Coronary artery (tissue), 2 donors: ENCODE data around the gene TRDMT1.

ENCODE experiments used
- DNase-seq: peaks from one replicate; pipeline ENCODE4 v3.0.0-alpha.2; 2017; ENCODE audit warnings: low spot score
- H3K27ac ChIP-seq, 2 donors: fragments of 200-600 bp; sonication (generic); one replicate each; pipeline ENCODE4 v1.5.1; 2016 to 2019
- H3K4me3 ChIP-seq: fragments of 200-600 bp; sonication (generic); 2 replicates; pipeline ENCODE4 v1.5.1; 2016; ENCODE audit warnings: mild to moderate bottlenecking, moderate library complexity
- CTCF ChIP-seq: fragments of 200-600 bp; sonication (generic); IDR thresholded peaks from one replicate; pipeline ENCODE4 v1.5.1; 2019; ENCODE audit warnings: antibody characterized with exemption

The TRDMT1 gene

GRCh38 chr10:17166699-17167098 is 34.8 kb downstream of the TRDMT1 start:
- no peak for TF ChIP-seq CTCF
- H3K4me3 ChIP-seq: no peak overlapping the region
- DNase-seq: no peak
- H3K27ac ChIP-seq: no peak overlapping the region

GRCh38 chr10:17162828-17163227 is 38.6 kb downstream of the TRDMT1 start:
- Histone ChIP-seq H3K27ac (no peak overlapping the region), H3K4me3 (no peak overlapping the region)
- DNase-seq: no peak
- no peak for TF ChIP-seq CTCF

- Histone ChIP-seq H3K4me3 (no peak overlapping the region), H3K27ac (peak overlapping the region in 1 of 2 donors; percentile 31)
- TF ChIP-seq CTCF: no peak
- DNase-seq: no peak
Observed at GRCh38 chr10:17161775-17162174, 39.7 kb downstream of the TRDMT1 start.

- TF ChIP-seq CTCF: no peak
- DNase-seq: no peak
- H3K27ac ChIP-seq: no peak overlapping the region
- H3K4me3 ChIP-seq: no peak overlapping the region
Observed at GRCh38 chr10:17157024-17157423, 44.4 kb downstream of the TRDMT1 start.

GRCh38 chr10:17155826-17156225 is 45.6 kb downstream of the TRDMT1 start:
- H3K27ac ChIP-seq: no peak overlapping the region
- no peak for DNase-seq
- no peak for TF ChIP-seq CTCF
- H3K4me3 ChIP-seq: no peak overlapping the region

GRCh38 chr10:17154116-17154515 is 47.4 kb downstream of the TRDMT1 start:
- no peak for TF ChIP-seq CTCF
- Histone ChIP-seq H3K4me3 (no peak overlapping the region), H3K27ac (no peak overlapping the region)
- DNase-seq: no peak

GRCh38 chr10:17153321-17153720 is 48.2 kb downstream of the TRDMT1 start:
- DNase-seq: no peak
- no peak overlapping the region for H3K4me3 ChIP-seq
- H3K27ac ChIP-seq: peak overlapping the region; percentile 59 to 63
- TF ChIP-seq CTCF: no peak
